HepG2 (cell line): Measurements from ENCODE around the gene TMEM198. TPM values are rescaled to one million over a fixed set of nuclear protein-coding genes. Genes with fewer than 3 reads are reported as not detected.
A peak's percentile ranks its signal among the peaks of the same experiment; 100 is the strongest.

Experiments used
- KLF11 ChIP-seq: IDR thresholded peaks from 2 replicates; pipeline ENCODE4 v1.6.1; 2016; ENCODE audit warnings: missing compliant biosample characterization
- MLX ChIP-seq: IDR thresholded peaks from 2 replicates; pipeline ENCODE4 v1.6.1; 2016
- MTA1 ChIP-seq: sonication (generic); formaldehyde crosslinking; IDR thresholded peaks from 2 replicates; pipeline ENCODE4 v1.4.0; 2020; ENCODE audit warnings: missing genetic modification reagents, mild to moderate bottlenecking, borderline replicate concordance
- RERE ChIP-seq: IDR thresholded peaks from 2 replicates; pipeline ENCODE4 v1.6.1; 2016; ENCODE audit warnings: low read depth, missing genetic modification reagents, missing compliant biosample characterization
- SNAPC4 ChIP-seq: sonication (generic); formaldehyde crosslinking; IDR thresholded peaks from 2 replicates; pipeline ENCODE4 v1.4.0; 2020; ENCODE audit warnings: mild to moderate bottlenecking, missing genetic modification reagents
- STAT6 ChIP-seq: sonication (generic); formaldehyde crosslinking; IDR thresholded peaks from 2 replicates; pipeline ENCODE4 v1.4.0; 2020; ENCODE audit warnings: missing genetic modification reagents, mild to moderate bottlenecking, borderline replicate concordance
- ZFP62 ChIP-seq: sonication (generic); formaldehyde crosslinking; IDR thresholded peaks from 2 replicates; pipeline ENCODE4 v1.4.0; 2020; ENCODE audit warnings: missing genetic modification reagents
- polyA plus RNA-seq, 8 experiments: library from polyadenylated mRNA; depleted of rRNA in 3 of 8; stranded (reverse) in 7 of 8; unstranded in 1 of 8; fragments of >200 nt; fragmentation: Illumina TruSeq in 4 of 8; extraction: Trizol in 4 of 8; gene quantifications; 2 replicates each; pipeline versions ENCODE4 v1.2.1 to v1.2.3, GENCODE V29; 2011 to 2016; ENCODE audit warnings: low read depth in 4 of 8, missing spikeins in 1 of 8, mixed read lengths in 1 of 8; ENCODE audit not compliant: insufficient read depth in 1 of 8
- total RNA-seq, 5 experiments: library from RNA; depleted of rRNA; stranded (reverse); fragments of >200 nt; fragmentation: Illumina TruSeq; extraction: Trizol; gene quantifications; 2 replicates each; pipeline ENCODE4 v1.2.3, GENCODE V29; 2016; ENCODE audit warnings: low read depth in 1 of 5

Gene TMEM198
- total and polyA plus RNA-seq, 2 of the 13 experiments (the other 11 are each of a cell fraction or from before 2014, with no cell fraction given) = 17.3 to 23.5 TPM

- TF ChIP-seq RERE (CRISPR knock-in tag) (no peak), SNAPC4 (CRISPR knock-in tag) (no peak), ZFP62 (CRISPR knock-in tag) (no peak), STAT6 (CRISPR knock-in tag) (no peak), MTA1 (CRISPR knock-in tag) (peak; percentile 13; the same call in 1 of the 2 replicates), KLF11 (no peak), MLX (CRISPR knock-in tag) (no peak)
Measured at GRCh38 chr2:219561179-219562048, 17.6 kb downstream of the TMEM198 start (continued).
